ENCODE results near the gene SCN8A.

SCN8A gene

DNA sequence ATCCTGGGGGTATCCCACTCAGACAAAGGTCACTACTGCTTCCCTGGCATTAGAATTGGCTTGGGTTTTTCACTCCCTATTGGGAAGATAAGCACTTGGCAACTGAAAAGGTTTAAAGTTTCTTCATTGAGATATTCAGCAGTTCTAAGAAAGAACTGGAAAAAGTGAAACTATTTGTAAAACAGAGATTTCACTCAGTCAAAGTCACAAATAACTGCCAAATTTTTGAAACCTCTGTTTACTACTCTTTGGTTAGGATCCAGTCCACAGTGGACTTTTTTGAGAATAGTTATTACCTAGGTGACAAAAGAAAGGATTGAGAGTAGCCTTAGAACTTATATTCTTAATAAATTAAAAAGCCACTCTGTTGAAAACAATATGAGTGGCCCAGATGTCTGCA, 172.7 kb downstream of the SCN8A start:
- Histone ChIP-seq H3K36me3 (ENCODE audit: control insufficient read depth, insufficient read depth, low read length) (no peaks in the 10 kb centered on the region), H3K4me1 (ENCODE audit: control insufficient read depth, insufficient read depth, low read length) (no peaks in the 10 kb centered on the region), H3K4me3 (ENCODE audit: low read length) (no peak overlapping the region), H3K9ac (ENCODE audit: low read length) (no peak overlapping the region), H3K27me3 (ENCODE audit: control insufficient read depth, insufficient read depth, low read length) (no peaks in the 10 kb centered on the region), H3K27ac (ENCODE audit: low read depth, low read length) (no peak overlapping the region)

DNA sequence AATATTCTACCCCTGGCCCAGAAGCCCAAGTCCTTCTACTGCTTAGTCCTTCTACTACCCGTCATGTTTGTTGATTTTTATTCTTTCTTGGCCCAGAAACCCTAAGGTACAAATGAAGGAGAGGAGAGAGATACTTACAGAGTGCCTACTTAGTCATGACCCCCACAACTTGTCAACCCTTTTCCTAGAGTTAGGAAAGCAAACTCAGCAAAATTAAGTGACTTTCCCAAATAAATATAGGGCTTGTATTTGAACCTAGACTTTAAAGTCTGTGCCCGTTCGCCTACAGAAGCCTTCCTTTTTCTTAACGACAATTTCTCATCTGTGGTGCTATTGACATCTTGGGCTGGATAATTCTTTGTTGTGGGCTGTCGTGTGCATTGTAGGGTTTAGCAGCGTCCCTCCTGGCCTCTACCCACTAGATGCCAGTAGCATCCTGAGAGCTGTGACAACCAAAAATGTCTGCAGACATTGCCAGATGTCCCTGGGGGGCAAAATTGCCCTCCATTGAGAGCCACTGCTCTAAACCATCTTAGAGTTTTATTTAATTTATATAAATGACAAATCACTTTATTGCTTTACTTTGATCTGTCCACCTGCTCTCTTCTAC, 175.1 kb downstream of the SCN8A start:
- Histone ChIP-seq H3K4me1 (ENCODE audit: control insufficient read depth, insufficient read depth, low read length) (no peaks in the 10 kb centered on the region), H3K36me3 (ENCODE audit: control insufficient read depth, insufficient read depth, low read length) (no peaks in the 10 kb centered on the region), H3K4me3 (ENCODE audit: low read length) (no peak overlapping the region), H3K27ac (ENCODE audit: low read depth, low read length) (no peak overlapping the region), H3K27me3 (ENCODE audit: control insufficient read depth, insufficient read depth, low read length) (no peaks in the 10 kb centered on the region), H3K9ac (ENCODE audit: low read length) (no peak overlapping the region)

DNA sequence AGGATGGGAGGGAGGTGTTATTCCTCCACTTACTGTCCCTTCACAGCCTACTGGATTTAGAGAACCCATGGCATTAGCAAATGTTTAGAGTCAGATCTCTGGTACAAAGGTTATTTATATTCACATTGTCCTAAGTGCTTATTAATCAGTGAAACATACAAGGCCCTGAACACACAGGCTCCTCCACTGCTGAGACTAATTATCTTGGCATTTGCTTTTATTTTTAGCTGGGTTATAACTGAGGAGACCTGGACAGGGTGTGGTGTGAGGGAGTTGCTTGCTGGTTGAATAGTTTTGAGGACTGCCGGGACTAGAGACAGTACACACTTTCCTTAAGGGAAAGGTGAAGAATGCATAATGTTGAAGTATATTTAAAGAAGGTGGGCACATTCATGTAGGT, 180.0 kb downstream of the SCN8A start:
- no peaks in the 10 kb centered on the region for H3K27me3 ChIP-seq (ENCODE audit: control insufficient read depth, insufficient read depth, low read length)
- no peaks in the 10 kb centered on the region for H3K4me1 ChIP-seq (ENCODE audit: control insufficient read depth, insufficient read depth, low read length)
- H3K9ac ChIP-seq (ENCODE audit: low read length): no peak overlapping the region
- H3K4me3 ChIP-seq (ENCODE audit: low read length): no peak overlapping the region
- no peak overlapping the region for H3K27ac ChIP-seq (ENCODE audit: low read depth, low read length)
- H3K36me3 ChIP-seq (ENCODE audit: control insufficient read depth, insufficient read depth, low read length): no peaks in the 10 kb centered on the region

DNA sequence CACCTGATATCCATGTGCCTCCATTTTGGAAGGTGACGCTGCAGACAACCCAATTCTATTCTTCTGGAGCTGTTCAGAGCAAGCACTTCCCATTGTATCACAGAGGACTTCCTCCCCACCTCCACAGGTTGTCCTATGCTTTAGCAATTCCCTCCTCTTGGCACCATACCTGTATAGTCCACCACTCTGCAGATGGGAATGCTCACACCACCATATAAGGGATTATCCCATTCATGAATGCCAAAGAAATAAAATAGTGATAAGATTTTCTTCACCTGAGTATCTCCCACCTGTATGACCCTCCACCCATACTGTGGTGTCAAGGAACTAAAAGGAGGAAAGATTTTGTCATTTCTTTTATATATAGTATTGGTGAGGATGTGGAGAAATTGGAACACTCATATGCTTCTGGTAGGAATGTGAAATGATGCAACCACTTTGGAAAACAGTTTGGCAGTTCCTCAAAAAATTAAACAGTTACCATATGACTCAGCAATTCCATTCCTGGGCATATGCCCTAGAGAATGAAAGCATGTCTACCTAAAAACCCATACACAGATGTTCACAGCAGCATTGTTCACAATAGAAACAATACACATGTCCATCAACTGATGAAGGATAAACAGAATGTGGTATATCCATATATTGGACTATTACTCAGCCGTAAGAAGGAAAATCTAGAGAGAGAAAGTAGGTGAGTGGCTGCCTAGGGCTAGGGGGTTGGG, 182.3 kb downstream of the SCN8A start:
- Histone ChIP-seq H3K9ac (ENCODE audit: low read length) (no peak overlapping the region), H3K4me1 (ENCODE audit: control insufficient read depth, insufficient read depth, low read length) (no peaks in the 10 kb centered on the region), H3K27me3 (ENCODE audit: control insufficient read depth, insufficient read depth, low read length) (no peaks in the 10 kb centered on the region), H3K36me3 (ENCODE audit: control insufficient read depth, insufficient read depth, low read length) (no peaks in the 10 kb centered on the region), H3K27ac (ENCODE audit: low read depth, low read length) (no peak overlapping the region), H3K4me3 (ENCODE audit: low read length) (no peak overlapping the region)

DNA sequence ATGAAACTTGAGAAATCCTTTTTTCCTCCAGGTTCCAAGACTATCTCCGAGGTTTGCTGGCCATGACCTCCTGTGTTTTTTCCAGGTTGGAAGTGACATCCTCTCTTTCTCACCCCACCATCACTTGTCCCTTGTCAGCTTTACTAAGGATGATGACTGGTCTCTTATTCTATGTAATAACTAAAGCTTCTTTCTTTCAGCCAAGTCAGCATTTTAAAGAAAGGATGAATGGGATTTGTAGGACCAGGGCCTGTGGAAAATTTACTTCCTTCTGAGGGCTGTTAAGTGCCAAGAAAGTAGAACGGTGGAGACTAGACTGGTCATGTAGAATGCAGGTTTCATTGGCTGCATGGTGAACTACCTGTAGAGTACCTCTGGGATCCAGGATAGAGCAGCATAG, 183.9 kb downstream of the SCN8A start:
- no peaks in the 10 kb centered on the region for H3K4me1 ChIP-seq (ENCODE audit: control insufficient read depth, insufficient read depth, low read length)
- H3K4me3 ChIP-seq (ENCODE audit: low read length): no peak overlapping the region
- no peaks in the 10 kb centered on the region for H3K36me3 ChIP-seq (ENCODE audit: control insufficient read depth, insufficient read depth, low read length)
- H3K9ac ChIP-seq (ENCODE audit: low read length): no peak overlapping the region
- H3K27me3 ChIP-seq (ENCODE audit: control insufficient read depth, insufficient read depth, low read length): no peaks in the 10 kb centered on the region
- H3K27ac ChIP-seq (ENCODE audit: low read depth, low read length): no peak overlapping the region

DNA sequence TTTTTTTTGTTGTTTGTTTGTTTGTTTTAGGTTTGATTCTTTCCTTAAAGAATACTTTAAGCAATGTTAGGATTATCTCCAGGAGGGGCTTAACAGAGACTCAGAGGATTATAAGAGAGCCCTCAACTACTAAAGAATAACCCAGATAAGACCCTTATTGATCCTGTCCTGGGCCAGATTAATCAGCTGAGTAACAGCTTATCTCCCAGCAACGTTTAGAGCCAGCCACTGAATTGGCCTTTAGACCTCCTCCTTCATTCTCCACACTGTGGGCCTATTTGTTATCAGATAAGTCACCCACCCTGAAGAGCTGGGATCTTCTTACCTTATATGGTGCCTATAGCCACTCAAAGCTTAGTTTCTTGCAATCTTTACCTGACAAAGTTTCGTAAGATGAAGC, 186.4 kb downstream of the SCN8A start:
- Histone ChIP-seq H3K4me1 (ENCODE audit: control insufficient read depth, insufficient read depth, low read length) (no peaks in the 10 kb centered on the region), H3K27ac (ENCODE audit: low read depth, low read length) (no peak overlapping the region), H3K4me3 (ENCODE audit: low read length) (no peak overlapping the region), H3K9ac (ENCODE audit: low read length) (no peak overlapping the region), H3K36me3 (ENCODE audit: control insufficient read depth, insufficient read depth, low read length) (no peaks in the 10 kb centered on the region), H3K27me3 (ENCODE audit: control insufficient read depth, insufficient read depth, low read length) (no peaks in the 10 kb centered on the region)

DNA sequence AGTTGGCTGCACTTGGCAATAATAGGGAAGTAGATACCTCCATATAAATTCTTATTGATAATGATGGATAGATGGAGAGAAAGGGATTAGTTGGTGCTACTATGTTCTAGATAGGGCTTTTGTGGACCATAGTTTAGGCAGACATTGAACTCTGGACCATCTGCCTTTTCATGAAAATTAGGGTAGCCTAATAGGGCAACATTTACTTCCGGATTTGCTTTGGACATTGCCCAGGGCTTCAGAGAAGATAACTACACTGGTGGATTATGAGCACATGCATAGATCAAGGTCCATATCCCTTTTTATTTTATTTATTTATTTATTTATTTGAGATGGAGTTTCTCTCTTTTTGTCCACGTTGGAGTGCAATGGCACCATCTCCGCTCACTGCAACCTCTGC, 186.9 kb downstream of the SCN8A start:
- H3K36me3 ChIP-seq (ENCODE audit: control insufficient read depth, insufficient read depth, low read length): no peaks in the 10 kb centered on the region
- no peak overlapping the region for H3K4me3 ChIP-seq (ENCODE audit: low read length)
- no peak overlapping the region for H3K9ac ChIP-seq (ENCODE audit: low read length)
- H3K4me1 ChIP-seq (ENCODE audit: control insufficient read depth, insufficient read depth, low read length): no peaks in the 10 kb centered on the region
- no peaks in the 10 kb centered on the region for H3K27me3 ChIP-seq (ENCODE audit: control insufficient read depth, insufficient read depth, low read length)
- H3K27ac ChIP-seq (ENCODE audit: low read depth, low read length): no peak overlapping the region

DNA sequence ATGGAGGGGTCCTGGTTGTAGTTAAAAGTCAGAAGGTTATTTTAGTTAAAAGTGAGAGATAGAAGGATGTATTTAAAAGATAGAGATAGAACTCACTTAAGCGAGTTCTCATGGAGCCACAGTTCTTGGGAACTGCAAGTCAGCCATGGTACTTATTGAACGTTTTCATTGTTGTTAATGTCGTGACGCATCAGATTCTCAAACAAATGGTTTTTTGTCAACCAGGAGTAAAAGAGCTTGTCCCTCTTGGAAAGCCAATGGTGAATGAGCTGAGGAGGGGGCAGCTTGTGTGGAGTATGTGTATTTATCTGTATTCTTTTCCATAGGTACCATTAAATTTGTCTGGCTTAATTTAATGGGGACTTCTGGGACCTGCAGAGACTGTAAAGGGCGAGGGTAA, 188.8 kb downstream of the SCN8A start:
- no peaks in the 10 kb centered on the region for H3K36me3 ChIP-seq (ENCODE audit: control insufficient read depth, insufficient read depth, low read length)
- no peak overlapping the region for H3K27ac ChIP-seq (ENCODE audit: low read depth, low read length)
- no peak overlapping the region for H3K4me3 ChIP-seq (ENCODE audit: low read length)
- H3K27me3 ChIP-seq (ENCODE audit: control insufficient read depth, insufficient read depth, low read length): no peaks in the 10 kb centered on the region
- H3K9ac ChIP-seq (ENCODE audit: low read length): no peak overlapping the region
- no peaks in the 10 kb centered on the region for H3K4me1 ChIP-seq (ENCODE audit: control insufficient read depth, insufficient read depth, low read length)

DNA sequence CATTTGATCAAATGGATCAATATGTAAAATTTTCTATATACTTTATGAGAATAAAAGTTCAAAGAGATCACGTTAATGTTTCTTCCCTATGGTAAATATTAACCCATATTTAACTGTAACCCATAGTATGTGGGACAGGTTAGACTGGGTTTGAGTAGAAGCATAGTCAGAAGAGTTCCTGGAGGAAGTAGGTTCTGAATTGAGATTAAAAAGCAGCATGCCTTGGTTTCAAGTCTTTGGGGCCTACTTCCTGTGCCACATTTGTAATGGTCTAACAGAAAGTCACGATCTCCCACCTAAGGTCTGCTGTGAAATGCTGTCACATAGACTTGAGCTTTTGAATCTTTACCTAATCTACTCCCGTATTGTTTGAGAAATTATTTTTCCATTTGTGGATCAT, 193.7 kb downstream of the SCN8A start:
- Histone ChIP-seq H3K27ac (ENCODE audit: low read depth, low read length) (no peak overlapping the region), H3K36me3 (ENCODE audit: control insufficient read depth, insufficient read depth, low read length) (no peaks in the 10 kb centered on the region), H3K4me1 (ENCODE audit: control insufficient read depth, insufficient read depth, low read length) (no peaks in the 10 kb centered on the region), H3K9ac (ENCODE audit: low read length) (no peak overlapping the region), H3K27me3 (ENCODE audit: control insufficient read depth, insufficient read depth, low read length) (no peaks in the 10 kb centered on the region), H3K4me3 (ENCODE audit: low read length) (no peak overlapping the region)

DNA sequence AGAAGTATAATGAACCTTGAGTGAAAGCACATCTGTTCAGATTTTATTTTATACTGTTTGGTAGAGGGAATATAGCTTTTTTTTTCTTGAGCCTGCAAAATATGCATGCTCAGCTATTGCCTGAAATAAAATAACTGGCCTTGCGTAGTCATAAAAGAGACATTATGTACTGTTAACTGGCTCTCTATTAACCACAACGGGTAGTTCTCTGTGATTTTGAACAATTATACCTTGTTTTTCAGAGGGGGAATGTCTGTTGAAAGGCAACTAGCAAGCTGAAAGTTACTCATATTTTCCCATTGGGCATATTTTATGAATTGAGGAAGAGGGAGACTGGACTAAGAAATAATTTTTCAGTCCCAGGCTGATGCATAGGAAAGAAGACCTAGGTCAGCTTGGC, 194.9 kb downstream of the SCN8A start:
- Histone ChIP-seq H3K36me3 (ENCODE audit: control insufficient read depth, insufficient read depth, low read length) (no peaks in the 10 kb centered on the region), H3K27me3 (ENCODE audit: control insufficient read depth, insufficient read depth, low read length) (no peaks in the 10 kb centered on the region), H3K4me3 (ENCODE audit: low read length) (no peak overlapping the region), H3K27ac (ENCODE audit: low read depth, low read length) (no peak overlapping the region), H3K9ac (ENCODE audit: low read length) (no peak overlapping the region), H3K4me1 (ENCODE audit: control insufficient read depth, insufficient read depth, low read length) (no peaks in the 10 kb centered on the region)

DNA sequence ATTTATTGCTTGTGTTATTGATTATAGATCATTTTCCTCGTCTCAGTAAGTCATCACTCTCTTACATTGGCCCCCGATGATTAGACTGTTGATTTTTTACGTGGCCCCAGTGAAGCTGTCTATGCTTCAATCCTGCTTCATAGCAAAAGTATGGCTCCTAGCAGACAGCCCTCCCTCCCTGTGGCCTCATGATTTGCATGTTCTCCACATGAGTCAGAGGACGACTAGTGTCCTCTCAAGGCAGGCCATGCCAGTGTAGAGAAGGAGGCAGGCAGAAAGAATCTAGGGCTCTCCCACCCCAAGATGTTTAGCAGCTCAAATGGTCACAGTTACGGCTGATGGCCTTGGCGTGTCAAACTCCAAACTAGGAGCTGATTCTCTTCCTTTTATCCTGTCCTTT, 197.8 kb downstream of the SCN8A start:
- no peak overlapping the region for H3K27ac ChIP-seq (ENCODE audit: low read depth, low read length)
- no peaks in the 10 kb centered on the region for H3K27me3 ChIP-seq (ENCODE audit: control insufficient read depth, insufficient read depth, low read length)
- H3K4me3 ChIP-seq (ENCODE audit: low read length): no peak overlapping the region
- no peaks in the 10 kb centered on the region for H3K36me3 ChIP-seq (ENCODE audit: control insufficient read depth, insufficient read depth, low read length)
- no peaks in the 10 kb centered on the region for H3K4me1 ChIP-seq (ENCODE audit: control insufficient read depth, insufficient read depth, low read length)
- no peak overlapping the region for H3K9ac ChIP-seq (ENCODE audit: low read length)

DNA sequence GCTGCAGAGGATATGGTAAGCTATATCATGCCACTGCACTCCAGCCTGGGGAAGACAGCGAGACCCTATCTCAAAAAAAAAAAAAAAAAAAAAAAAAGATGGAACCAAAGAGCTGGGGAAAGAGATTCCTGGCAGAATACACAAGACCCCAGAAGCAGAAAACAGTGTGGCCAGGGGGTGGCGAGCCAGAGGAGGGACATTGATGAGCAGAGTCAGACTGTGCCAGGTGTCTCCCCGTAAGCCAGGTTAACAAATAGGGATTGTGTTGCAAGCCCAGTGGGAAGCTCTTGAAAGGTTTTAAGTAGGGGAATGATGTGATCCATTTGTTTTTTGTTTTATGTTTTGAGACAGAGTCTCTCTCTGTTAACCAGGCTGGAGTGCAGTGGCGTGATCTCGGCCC, 201.4 kb downstream of the SCN8A start:
- no peak overlapping the region for H3K27ac ChIP-seq (ENCODE audit: low read depth, low read length)
- no peaks in the 10 kb centered on the region for H3K4me1 ChIP-seq (ENCODE audit: control insufficient read depth, insufficient read depth, low read length)
- no peaks in the 10 kb centered on the region for H3K27me3 ChIP-seq (ENCODE audit: control insufficient read depth, insufficient read depth, low read length)
- no peak overlapping the region for H3K4me3 ChIP-seq (ENCODE audit: low read length)
- H3K36me3 ChIP-seq (ENCODE audit: control insufficient read depth, insufficient read depth, low read length): no peaks in the 10 kb centered on the region
- H3K9ac ChIP-seq (ENCODE audit: low read length): no peak overlapping the region

DNA sequence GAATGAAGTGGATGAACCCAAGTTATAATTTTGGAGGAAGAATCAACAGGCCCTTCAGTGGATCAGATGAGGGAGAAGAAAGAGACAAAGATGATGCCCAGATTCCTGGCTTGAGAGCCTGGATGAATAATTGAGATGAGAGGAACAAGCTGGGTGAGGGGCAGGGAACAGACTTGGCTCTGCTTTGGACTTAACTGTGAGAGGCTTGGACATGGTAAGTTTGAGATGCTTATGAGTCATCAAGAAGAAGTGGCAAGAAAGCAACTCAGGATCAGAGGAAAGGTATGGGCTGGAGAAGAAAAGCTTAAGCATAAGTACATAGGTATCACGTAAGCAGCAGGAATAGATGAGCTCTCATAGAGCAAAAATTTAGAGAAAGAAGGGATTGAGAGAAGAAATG, 202.2 kb downstream of the SCN8A start:
- H3K4me3 ChIP-seq (ENCODE audit: low read length): no peak overlapping the region
- H3K9ac ChIP-seq (ENCODE audit: low read length): no peak overlapping the region
- no peak overlapping the region for H3K27ac ChIP-seq (ENCODE audit: low read depth, low read length)
- H3K27me3 ChIP-seq (ENCODE audit: control insufficient read depth, insufficient read depth, low read length): no peaks in the 10 kb centered on the region
- no peaks in the 10 kb centered on the region for H3K36me3 ChIP-seq (ENCODE audit: control insufficient read depth, insufficient read depth, low read length)
- H3K4me1 ChIP-seq (ENCODE audit: control insufficient read depth, insufficient read depth, low read length): no peaks in the 10 kb centered on the region
